Lower leg skin (tissue), 4 donors: ENCODE data around the gene MDM4. TPM values are rescaled to one million over a fixed set of nuclear protein-coding genes. Genes with fewer than 3 reads are reported as not detected.

ENCODE experiments used
- DNase-seq, 2 donors: peaks; one replicate each; pipeline ENCODE4 v3.0.0-alpha.2; 2019; ENCODE audit warnings: low spot score in 2 of 2
- H3K4me3 ChIP-seq: fragments of 200-600 bp; sonication (generic); 2 replicates; pipeline ENCODE4 v1.5.1; 2017; ENCODE audit warnings: mild to moderate bottlenecking, low read depth; ENCODE audit not compliant: poor library complexity, severe bottlenecking
- CTCF ChIP-seq, 3 donors: fragments of 450-650 bp; IDR thresholded peaks; one replicate each; pipeline ENCODE4 v1.5.1; 2016; ENCODE audit warnings: antibody characterized with exemption in 3 of 3, mild to moderate bottlenecking in 3 of 3, moderate library complexity in 2 of 3
- POLR2A ChIP-seq, 2 donors: fragments of 450-650 bp; IDR thresholded peaks; one replicate each; pipeline ENCODE4 v1.6.1; 2016 to 2017; ENCODE audit warnings: antibody characterized with exemption in 2 of 2, mild to moderate bottlenecking in 1 of 2, moderate library complexity in 1 of 2
- WGBS, 2 donors: methylation state at CpG; one replicate each; pipeline ENCODE4 v1.1.5; 2018; 5-methylcytosine and 5-hydroxymethylcytosine counted together
- intact Hi-C: fragments of 100-400 bp; cut with DNase I; formaldehyde crosslinking; loops from one replicate; pipeline ENCODE4 v1.15.0; 2023; ENCODE audit warnings: low total_unique reads
- total RNA-seq, 4 donors: library from RNA; depleted of rRNA; stranded (reverse); fragments of >200 nt; gene quantifications; one replicate each; pipeline ENCODE4 v1.1.0, GENCODE V29; 2016

MDM4 gene
- total RNA-seq, 4 donors from 2014 or later = 32.4 to 89.0 (median 43.0) TPM

GRCh38 chr1:204577794-204578478 is 61.7 kb downstream of the MDM4 start:
- DNase-seq = no peak
- intact Hi-C loops = loop anchor here (10.0 kb wide), 1 partner anchor 953 kb away; the partner anchor contains the start of gene ATP2B4
- H3K4me3 ChIP-seq = no peak overlapping the region
- no peak for TF ChIP-seq CTCF (IDR thresholded peaks at IDR 0.05)
- no peak for TF ChIP-seq POLR2A (IDR thresholded peaks at IDR 0.05)
- WGBS, 2 donors = 92 to 94% methylated on average over 10 of the region's 10 CpGs

GRCh38 chr1:204578867-204579664 is 62.9 kb downstream of the MDM4 start:
- no peak for TF ChIP-seq CTCF (IDR thresholded peaks at IDR 0.05)
- no peak for TF ChIP-seq POLR2A (IDR thresholded peaks at IDR 0.05)
- intact Hi-C loops = loop anchor here (10.0 kb wide), 1 partner anchor 954 kb away; the partner anchor contains the start of gene ATP2B4
- DNase-seq = no peak
- 57 to 64% methylated on average over 18 of the region's 18 CpGs for WGBS, 2 donors
- H3K4me3 ChIP-seq = no peak overlapping the region

- H3K4me3 ChIP-seq = no peak overlapping the region
- WGBS, 2 donors = 86 to 90% methylated on average over 6 of the region's 6 CpGs
- no peak for DNase-seq
- intact Hi-C loops = loop anchor here (10.0 kb wide), 1 partner anchor 955 kb away; the partner anchor contains the start of gene ATP2B4
- TF ChIP-seq POLR2A (IDR thresholded peaks at IDR 0.05) (no peak), CTCF (IDR thresholded peaks at IDR 0.05) (no peak)
These were observed 63.5 kb downstream of the MDM4 start for GRCh38 chr1:204579681-204580080.

- WGBS, 2 donors = 82 to 89% methylated on average over 2 of the region's 2 CpGs
- no peak overlapping the region for H3K4me3 ChIP-seq
- TF ChIP-seq CTCF (IDR thresholded peaks at IDR 0.05) (no peak), POLR2A (IDR thresholded peaks at IDR 0.05) (no peak)
- intact Hi-C loops = no loop called here
- DNase-seq = no peak
These were observed 64.7 kb downstream of the MDM4 start for GRCh38 chr1:204580862-204581261.

GRCh38 chr1:204581759-204582158 is 65.6 kb downstream of the MDM4 start:
- intact Hi-C loops = no loop called here
- WGBS, 2 donors = 94 to 96% methylated on average over 3 of the region's 3 CpGs
- no peak for TF ChIP-seq POLR2A (IDR thresholded peaks at IDR 0.05)
- no peak overlapping the region for H3K4me3 ChIP-seq
- DNase-seq = no peak

GRCh38 chr1:204583909-204584632 is 67.9 kb downstream of the MDM4 start:
- no peak for DNase-seq
- no peak overlapping the region for H3K4me3 ChIP-seq
- 50 to 64% methylated on average over 4 of the region's 4 CpGs for WGBS, 2 donors
- intact Hi-C loops = no loop called here
- no peak for TF ChIP-seq POLR2A (IDR thresholded peaks at IDR 0.05)
- TF ChIP-seq CTCF (IDR thresholded peaks at IDR 0.05) = no peak
